HG03442 (cell line): ENCODE results near the gene GAL3ST2.

Experiments
- ATAC-seq: cut with Tn5 transposase; IDR thresholded peaks from one replicate; pipeline ENCODE4 v1.9.1; 2021; ENCODE audit warnings: mild to moderate bottlenecking, moderate library complexity; ENCODE audit not compliant: unreplicated experiment

Gene GAL3ST2

GRCh38 chr2:241842620-241843211 lies 66.1 kb downstream of the GAL3ST2 start:
- no peak for ATAC-seq

GRCh38 chr2:241843321-241844065 lies 66.9 kb downstream of the GAL3ST2 start:
- peak; percentile 23 for ATAC-seq

GRCh38 chr2:241844066-241844728 lies 67.6 kb downstream of the GAL3ST2 start:
- ATAC-seq, result peak; percentile 52

GRCh38 chr2:241844831-241845578 lies 68.4 kb downstream of the GAL3ST2 start:
- no peak for ATAC-seq

GRCh38 chr2:241846406-241846805 lies 69.8 kb downstream of the GAL3ST2 start:
- no peak for ATAC-seq

- no peak for ATAC-seq
These were observed 72.4 kb downstream of the GAL3ST2 start for GRCh38 chr2:241848761-241849615.

GRCh38 chr2:241849616-241850543 lies 73.3 kb downstream of the GAL3ST2 start:
- no peak for ATAC-seq

GRCh38 chr2:241850544-241851324 lies 74.1 kb downstream of the GAL3ST2 start:
- no peak for ATAC-seq

- ATAC-seq, result no peak
These were observed 74.9 kb downstream of the GAL3ST2 start for GRCh38 chr2:241851325-241852115.

- ATAC-seq, result no peak
These were observed 75.7 kb downstream of the GAL3ST2 start for GRCh38 chr2:241852116-241852980.

GRCh38 chr2:241852981-241853631 lies 76.5 kb downstream of the GAL3ST2 start:
- ATAC-seq, result no peak
